Upper lobe of right lung (tissue), 1 donor: ENCODE results near the gene NOTCH1. TPM values are rescaled to one million over a fixed set of nuclear protein-coding genes. Genes with fewer than 3 reads are reported as not detected.

Source experiments
- ATAC-seq: fragments of 200-7000 bp; cut with Tn5 transposase; one replicate; pipeline ENCODE4 v1.9.1; 2020; ENCODE audit warnings: mild to moderate bottlenecking, moderate library complexity
- DNase-seq: peaks from one replicate; pipeline ENCODE4 v3.0.0-alpha.2; 2020
- H3K27ac ChIP-seq: fragments of 200-600 bp; one replicate; pipeline ENCODE4 v1.8.0; 2022
- H3K27me3 ChIP-seq: fragments of 200-600 bp; one replicate; pipeline ENCODE4 v1.8.0; 2022; ENCODE audit warnings: mild to moderate bottlenecking
- H3K36me3 ChIP-seq: fragments of 200-600 bp; one replicate; pipeline ENCODE4 v1.8.0; 2022
- H3K4me1 ChIP-seq: fragments of 200-600 bp; one replicate; pipeline ENCODE4 v1.8.0; 2022
- H3K4me3 ChIP-seq: fragments of 200-600 bp; one replicate; pipeline ENCODE4 v1.8.0; 2022; ENCODE audit warnings: mild to moderate bottlenecking
- H3K9me3 ChIP-seq: fragments of 200-600 bp; one replicate; pipeline ENCODE4 v1.8.0; 2022
- intact Hi-C: fragments of 100-400 bp; cut with DNase I; formaldehyde crosslinking; loops from one replicate; pipeline ENCODE4 v1.11.0; 2022
- total RNA-seq: library from RNA; stranded (reverse); fragmentation: NEBNext Ultra II Directional; extraction: Animal tissue kit (Norgen Biotek cat#: 25700); gene quantifications from one replicate; pipeline ENCODE4 v1.2.1, GENCODE V29; 2021
- TF ChIP-seq, protein P1 (sequence below): fragments of 200-600 bp; IDR thresholded peaks from one replicate; pipeline ENCODE4 v1.8.0; 2022; ENCODE audit warnings: antibody characterized with exemption
- donor health status: DM: no; HTN: yes; CAD: no; lungs with severe emphysema.

Gene NOTCH1
- total RNA-seq, 1 donor from 2014 or later: 114 TPM

GRCh38 chr9:136476369-136477150 lies 69.3 kb downstream of the NOTCH1 start:
- Histone ChIP-seq H3K4me3 (no peak overlapping the region), H3K27me3 (no peaks in the 10 kb centered on the region), H3K27ac (no peak overlapping the region), H3K36me3 (peaks cover 84% of the 10 kb centered on the region), H3K9me3 (no peaks in the 10 kb centered on the region), H3K4me1 (peaks cover 4% of the 10 kb centered on the region)
- ATAC-seq (no peak), DNase-seq (no peak)
- intact Hi-C loops: no loop called here
- TF ChIP-seq, protein P1, sequence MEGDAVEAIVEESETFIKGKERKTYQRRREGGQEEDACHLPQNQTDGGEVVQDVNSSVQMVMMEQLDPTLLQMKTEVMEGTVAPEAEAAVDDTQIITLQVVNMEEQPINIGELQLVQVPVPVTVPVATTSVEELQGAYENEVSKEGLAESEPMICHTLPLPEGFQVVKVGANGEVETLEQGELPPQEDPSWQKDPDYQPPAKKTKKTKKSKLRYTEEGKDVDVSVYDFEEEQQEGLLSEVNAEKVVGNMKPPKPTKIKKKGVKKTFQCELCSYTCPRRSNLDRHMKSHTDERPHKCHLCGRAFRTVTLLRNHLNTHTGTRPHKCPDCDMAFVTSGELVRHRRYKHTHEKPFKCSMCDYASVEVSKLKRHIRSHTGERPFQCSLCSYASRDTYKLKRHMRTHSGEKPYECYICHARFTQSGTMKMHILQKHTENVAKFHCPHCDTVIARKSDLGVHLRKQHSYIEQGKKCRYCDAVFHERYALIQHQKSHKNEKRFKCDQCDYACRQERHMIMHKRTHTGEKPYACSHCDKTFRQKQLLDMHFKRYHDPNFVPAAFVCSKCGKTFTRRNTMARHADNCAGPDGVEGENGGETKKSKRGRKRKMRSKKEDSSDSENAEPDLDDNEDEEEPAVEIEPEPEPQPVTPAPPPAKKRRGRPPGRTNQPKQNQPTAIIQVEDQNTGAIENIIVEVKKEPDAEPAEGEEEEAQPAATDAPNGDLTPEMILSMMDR: no peak

- no peaks in the 10 kb centered on the region for H3K4me1 ChIP-seq
- H3K36me3 ChIP-seq: peaks cover 94% of the 10 kb centered on the region
- H3K4me3 ChIP-seq: no peak overlapping the region
- no peaks in the 10 kb centered on the region for H3K9me3 ChIP-seq
- intact Hi-C loops: no loop called here
- no peak for DNase-seq
- no peak overlapping the region for H3K27ac ChIP-seq
- ATAC-seq: no peak
- no peaks in the 10 kb centered on the region for H3K27me3 ChIP-seq
- TF ChIP-seq, protein P1: no peak
These were observed 70.6 kb downstream of the NOTCH1 start for GRCh38 chr9:136474974-136475865.

- ATAC-seq: no peak
- Histone ChIP-seq H3K4me1 (no peaks in the 10 kb centered on the region), H3K27ac (no peak overlapping the region), H3K36me3 (peaks cover 96% of the 10 kb centered on the region), H3K27me3 (no peaks in the 10 kb centered on the region), H3K9me3 (no peaks in the 10 kb centered on the region), H3K4me3 (no peak overlapping the region)
- intact Hi-C loops: no loop called here
- TF ChIP-seq, protein P1: no peak
- DNase-seq: no peak
These were observed 71.7 kb downstream of the NOTCH1 start for GRCh38 chr9:136474021-136474640.

DNA sequence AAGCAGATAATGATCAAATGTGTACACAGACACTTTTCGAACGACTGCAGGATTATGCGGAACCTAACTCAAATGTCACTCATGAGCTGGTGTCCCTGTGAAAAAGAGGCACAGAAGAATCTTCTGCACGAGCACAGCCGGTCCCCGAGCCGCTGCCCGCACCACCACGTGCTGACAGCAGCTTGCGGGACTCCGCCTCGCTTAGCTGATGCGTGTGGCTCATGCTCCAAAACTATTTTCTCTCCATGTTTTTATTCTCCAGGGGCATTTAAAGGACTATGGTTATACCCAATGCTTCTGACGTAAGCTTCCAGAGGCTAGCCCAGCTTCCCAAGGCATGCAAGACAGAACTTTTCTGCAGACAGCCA lies 72.5 kb downstream of the NOTCH1 start:
- peaks cover 100% of the 10 kb centered on the region for H3K36me3 ChIP-seq
- H3K4me1 ChIP-seq: no peaks in the 10 kb centered on the region

More for the DNA sequence above, 72.5 kb downstream of the NOTCH1 start:
- Histone ChIP-seq H3K27ac (no peak overlapping the region), H3K27me3 (no peaks in the 10 kb centered on the region), H3K9me3 (no peaks in the 10 kb centered on the region), H3K4me3 (no peak overlapping the region)
- intact Hi-C loops: no loop called here
- no peak for ATAC-seq
- TF ChIP-seq, protein P1: no peak
- DNase-seq: no peak
